ENCODE measurements around the gene PCED1A.

GRCh38 chr20:2845607-2846006, 5.2 kb upstream of the PCED1A start:
- TF ChIP-seq POLR2A (IDR thresholded peaks at IDR 0.05; ENCODE audit: low read depth, low read length) = no peak
- TF ChIP-seq TAF1 (IDR thresholded peaks at IDR 0.05; ENCODE audit: borderline replicate concordance, low read depth, low read length) = no peak
- no peak for TF ChIP-seq POLR2AphosphoS5 (IDR thresholded peaks at IDR 0.05; ENCODE audit: low read depth, low read length)
